ENCODE results near the gene FGF22. TPM values are rescaled to one million over a fixed set of nuclear protein-coding genes. Genes with fewer than 3 reads are reported as not detected.

The FGF22 gene
- total RNA-seq, 1 experiment from 2014 or later = not detected

- H3K4me3 Mint-ChIP-seq (ENCODE audit: unreplicated experiment) = peak overlapping the region; percentile 84
- ChIA-PET POLR2A (interaction anchor here (0.6 to 2.5 kb wide), 12 partner anchors 21 to 441 kb away, joined by 3 to 8 read pairs (median 4); partner anchors contain the start of gene CDC34), CTCF (no interaction called here)
- no peak for DNase-seq (ENCODE audit: unreplicated experiment)
- peak overlapping the region; percentile 84 for H3K27ac Mint-ChIP-seq (ENCODE audit: low read depth, unreplicated experiment)
- intact Hi-C loops (cut with micrococcal nuclease) = loop anchor here (2.0 kb wide), 3 partner anchors 25 to 101 kb away; partner anchors contain the start of gene HCN2
- TF ChIP-seq, protein P1, sequence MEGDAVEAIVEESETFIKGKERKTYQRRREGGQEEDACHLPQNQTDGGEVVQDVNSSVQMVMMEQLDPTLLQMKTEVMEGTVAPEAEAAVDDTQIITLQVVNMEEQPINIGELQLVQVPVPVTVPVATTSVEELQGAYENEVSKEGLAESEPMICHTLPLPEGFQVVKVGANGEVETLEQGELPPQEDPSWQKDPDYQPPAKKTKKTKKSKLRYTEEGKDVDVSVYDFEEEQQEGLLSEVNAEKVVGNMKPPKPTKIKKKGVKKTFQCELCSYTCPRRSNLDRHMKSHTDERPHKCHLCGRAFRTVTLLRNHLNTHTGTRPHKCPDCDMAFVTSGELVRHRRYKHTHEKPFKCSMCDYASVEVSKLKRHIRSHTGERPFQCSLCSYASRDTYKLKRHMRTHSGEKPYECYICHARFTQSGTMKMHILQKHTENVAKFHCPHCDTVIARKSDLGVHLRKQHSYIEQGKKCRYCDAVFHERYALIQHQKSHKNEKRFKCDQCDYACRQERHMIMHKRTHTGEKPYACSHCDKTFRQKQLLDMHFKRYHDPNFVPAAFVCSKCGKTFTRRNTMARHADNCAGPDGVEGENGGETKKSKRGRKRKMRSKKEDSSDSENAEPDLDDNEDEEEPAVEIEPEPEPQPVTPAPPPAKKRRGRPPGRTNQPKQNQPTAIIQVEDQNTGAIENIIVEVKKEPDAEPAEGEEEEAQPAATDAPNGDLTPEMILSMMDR (IDR thresholded peaks at IDR 0.05; ENCODE audit: unreplicated experiment) = no peak
- H3K4me1 Mint-ChIP-seq (ENCODE audit: insufficient read depth, unreplicated experiment) = peaks cover under 1% of the 10 kb centered on the region
- no peaks in the 10 kb centered on the region for H3K27me3 Mint-ChIP-seq (ENCODE audit: insufficient read depth, unreplicated experiment)
- H3K9me3 Mint-ChIP-seq (ENCODE audit: unreplicated experiment) = no peaks in the 10 kb centered on the region
- BruUV-seq (replicated peaks) = no TSS peak
- H3K36me3 Mint-ChIP-seq (ENCODE audit: insufficient read depth, unreplicated experiment) = peaks cover 18% of the 10 kb centered on the region
These were observed 5.7 kb upstream of the FGF22 start for GRCh38 chr19:633786-634639.

DNA sequence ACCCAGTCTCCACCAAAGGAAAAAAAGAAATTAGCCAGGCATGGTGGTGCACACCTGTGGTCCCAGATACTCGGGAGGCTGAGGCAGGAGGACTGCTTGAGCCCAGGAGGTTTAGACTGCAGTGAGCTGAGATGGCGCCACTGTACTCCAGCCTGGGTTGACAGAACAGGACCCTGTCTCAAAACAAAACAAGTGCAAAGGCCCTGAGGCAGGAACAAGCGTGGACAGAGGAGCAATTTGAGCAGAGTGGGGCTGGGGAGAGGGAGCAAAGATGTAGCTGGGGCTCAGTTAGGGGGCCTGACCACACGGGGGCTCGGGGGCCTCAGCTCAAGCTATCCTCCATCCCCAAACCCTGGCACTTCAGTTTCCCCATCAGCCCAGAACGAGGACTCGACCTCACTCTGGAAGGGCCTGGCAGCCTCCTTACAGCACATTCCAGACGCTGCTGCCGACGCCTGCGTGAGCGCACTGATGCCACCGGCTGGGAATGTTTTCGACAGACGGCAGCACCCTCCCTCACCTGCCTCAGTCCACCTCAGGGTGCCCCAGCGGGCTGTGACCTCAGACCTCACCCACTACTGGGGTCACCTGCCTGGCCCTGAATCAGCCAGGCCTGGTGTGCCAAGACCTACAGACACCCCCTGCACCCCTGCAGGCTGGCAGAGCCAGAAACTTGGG is 4.6 kb upstream of the FGF22 start:
- ChIA-PET CTCF (no interaction called here), POLR2A (no interaction called here)
- H3K27me3 Mint-ChIP-seq (ENCODE audit: insufficient read depth, unreplicated experiment) = no peaks in the 10 kb centered on the region

DNA sequence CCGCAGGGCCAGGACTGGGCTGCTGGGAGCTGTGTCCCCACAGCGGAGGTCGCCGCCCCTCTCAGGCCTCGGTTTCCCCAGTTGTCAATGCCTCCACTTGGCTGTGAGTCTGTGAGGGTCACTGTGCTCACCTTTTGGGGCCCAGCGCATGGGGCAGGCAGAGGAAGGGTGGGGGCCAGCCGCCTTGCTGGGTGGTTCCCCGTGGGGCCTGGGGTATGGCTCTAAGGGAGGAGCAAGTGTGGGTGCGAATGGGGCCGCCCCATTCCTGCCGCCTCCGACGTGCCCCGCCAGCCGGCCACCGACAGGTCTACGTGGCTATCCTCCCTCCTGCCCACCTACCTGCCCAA is 800 bp upstream of the FGF22 start:
- TF ChIP-seq, protein P1 (IDR thresholded peaks at IDR 0.05; ENCODE audit: unreplicated experiment) = no peak
- peak overlapping the region; percentile 68 for H3K4me3 Mint-ChIP-seq (ENCODE audit: unreplicated experiment)
- ChIA-PET POLR2A (no interaction called here), CTCF (no interaction called here)
- no peak for DNase-seq (ENCODE audit: unreplicated experiment)
- no peaks in the 10 kb centered on the region for H3K9me3 Mint-ChIP-seq (ENCODE audit: unreplicated experiment)
- BruUV-seq (replicated peaks) = no TSS peak
- H3K27me3 Mint-ChIP-seq (ENCODE audit: insufficient read depth, unreplicated experiment) = no peaks in the 10 kb centered on the region
- intact Hi-C loops (cut with micrococcal nuclease) = no loop called here
- peaks cover 7% of the 10 kb centered on the region for H3K4me1 Mint-ChIP-seq (ENCODE audit: insufficient read depth, unreplicated experiment)
- H3K36me3 Mint-ChIP-seq (ENCODE audit: insufficient read depth, unreplicated experiment) = no peaks in the 10 kb centered on the region
- peak overlapping the region; percentile 32 for H3K27ac Mint-ChIP-seq (ENCODE audit: low read depth, unreplicated experiment)

More for the DNA sequence above, 4.6 kb upstream of the FGF22 start:
- TF ChIP-seq, protein P1 (IDR thresholded peaks at IDR 0.05; ENCODE audit: unreplicated experiment) = no peak
- no peak for DNase-seq (ENCODE audit: unreplicated experiment)
- no TSS peak for BruUV-seq (replicated peaks)
- intact Hi-C loops (cut with micrococcal nuclease) = no loop called here
- Mint-ChIP-seq H3K36me3 (ENCODE audit: insufficient read depth, unreplicated experiment) (peaks cover 14% of the 10 kb centered on the region), H3K4me1 (ENCODE audit: insufficient read depth, unreplicated experiment) (peaks cover 7% of the 10 kb centered on the region), H3K4me3 (ENCODE audit: unreplicated experiment) (no peak overlapping the region), H3K9me3 (ENCODE audit: unreplicated experiment) (no peaks in the 10 kb centered on the region), H3K27ac (ENCODE audit: low read depth, unreplicated experiment) (no peak overlapping the region)

DNA sequence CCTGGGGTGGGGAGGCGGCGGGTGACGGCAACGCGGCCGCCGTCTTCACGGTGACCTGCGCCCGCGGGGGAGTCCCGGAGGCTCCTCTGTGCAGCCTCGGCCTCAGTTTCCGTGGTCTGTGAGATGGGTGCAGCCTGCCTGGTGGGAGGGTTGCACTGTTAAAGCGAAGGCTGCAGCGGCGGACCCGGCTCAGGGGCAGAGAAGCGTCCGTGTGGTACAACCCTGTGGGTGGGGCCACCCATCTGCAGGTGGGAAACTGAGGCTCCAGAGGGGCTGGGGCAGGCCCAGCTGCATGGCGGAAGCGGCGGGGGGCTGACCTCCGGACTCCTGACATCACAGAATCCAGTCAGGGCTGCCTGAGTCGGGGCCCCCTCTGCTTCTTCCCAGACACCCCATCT is 481 bp downstream of the FGF22 start:
- intact Hi-C loops (cut with micrococcal nuclease) = no loop called here
- H3K27me3 Mint-ChIP-seq (ENCODE audit: insufficient read depth, unreplicated experiment) = no peaks in the 10 kb centered on the region
- no peak overlapping the region for H3K27ac Mint-ChIP-seq (ENCODE audit: low read depth, unreplicated experiment)
- no TSS peak for BruUV-seq (replicated peaks)
- H3K4me1 Mint-ChIP-seq (ENCODE audit: insufficient read depth, unreplicated experiment) = peaks cover 7% of the 10 kb centered on the region
- POLR2A ChIA-PET = no interaction called here
- peaks cover 6% of the 10 kb centered on the region for H3K36me3 Mint-ChIP-seq (ENCODE audit: insufficient read depth, unreplicated experiment)
- H3K4me3 Mint-ChIP-seq (ENCODE audit: unreplicated experiment) = peak overlapping the region; percentile 11
- CTCF ChIA-PET = interaction anchor here (0.6 kb wide), 1 partner anchor 90 kb away, joined by 3 read pairs; no protein-coding TSS in a partner anchor
- no peak for DNase-seq (ENCODE audit: unreplicated experiment)
- TF ChIP-seq, protein P1 (IDR thresholded peaks at IDR 0.05; ENCODE audit: unreplicated experiment) = no peak
- no peaks in the 10 kb centered on the region for H3K9me3 Mint-ChIP-seq (ENCODE audit: unreplicated experiment)

All from MCF 10A (cell line).